Fibroblast of skin of abdomen (primary cell): ENCODE results near the gene VCAN.

Source experiments
- DNase-seq: peaks from one replicate; pipeline ENCODE4 v3.0.0-alpha.2; 2013

The VCAN gene

GRCh38 chr5:83498585-83498984, 27.0 kb downstream of the VCAN start:
- DNase-seq, result no peak

GRCh38 chr5:83503662-83504061, 32.1 kb downstream of the VCAN start:
- DNase-seq, result peak; percentile 38

GRCh38 chr5:83507431-83507830, 35.9 kb downstream of the VCAN start:
- no peak for DNase-seq

GRCh38 chr5:83509540-83509939, 38.0 kb downstream of the VCAN start:
- DNase-seq, result peak; percentile 49

GRCh38 chr5:83510260-83510659, 38.7 kb downstream of the VCAN start:
- peak; percentile 28 for DNase-seq

GRCh38 chr5:83512061-83512745, 40.7 kb downstream of the VCAN start:
- peak; percentile 62 for DNase-seq

GRCh38 chr5:83513081-83513480, 41.5 kb downstream of the VCAN start:
- no peak for DNase-seq

DNA sequence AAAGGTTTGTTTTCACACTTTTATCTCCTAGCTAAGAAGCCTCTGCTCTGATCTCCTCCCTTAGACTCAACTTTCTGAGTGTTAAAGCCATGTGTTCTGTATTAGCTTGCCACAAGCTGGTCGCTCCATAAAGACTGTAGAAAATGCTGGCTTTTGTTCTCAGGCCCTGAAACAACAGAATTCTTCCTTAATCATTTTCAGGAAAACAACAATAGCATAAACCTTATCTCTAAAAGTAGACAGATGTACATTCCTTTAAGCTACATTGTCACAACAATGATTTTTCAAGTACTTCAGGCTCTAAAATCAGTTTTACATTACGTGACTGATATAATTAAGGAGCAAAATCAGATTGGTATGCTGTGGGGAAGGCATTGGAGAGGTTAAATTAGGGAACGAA, 41.9 kb downstream of the VCAN start:
- DNase-seq, result peak; percentile 35

GRCh38 chr5:83516377-83516776, 44.8 kb downstream of the VCAN start:
- DNase-seq, result peak; percentile 78

DNA sequence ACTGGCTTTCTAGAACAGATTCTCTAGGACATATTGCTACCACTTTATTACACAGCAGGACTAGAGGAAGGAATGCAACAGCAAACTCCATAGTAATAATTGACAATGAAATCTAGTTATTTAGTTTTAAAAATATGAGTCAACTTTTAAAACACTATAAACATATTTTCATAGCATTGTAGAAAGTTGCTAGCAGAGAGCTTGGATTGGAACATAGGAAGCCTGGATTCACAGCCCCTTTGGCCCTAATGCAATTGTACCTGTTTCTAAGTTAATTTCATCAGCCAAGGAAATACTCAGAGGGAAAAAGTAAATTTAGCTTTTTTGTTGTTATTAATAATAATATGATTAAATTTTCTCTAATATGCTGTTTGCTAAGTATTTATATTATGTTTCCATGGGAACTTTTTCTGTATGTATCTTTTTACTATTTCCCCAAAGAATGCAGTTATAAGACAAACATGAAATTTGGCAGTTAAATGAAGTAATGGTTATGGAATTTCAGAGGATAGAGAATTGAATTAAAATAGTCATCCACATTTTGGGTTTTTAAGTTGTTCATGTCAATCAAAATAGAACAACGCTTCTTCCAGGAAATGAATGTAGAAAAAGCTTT, 45.6 kb downstream of the VCAN start:
- DNase-seq, result peak; percentile 50

DNA sequence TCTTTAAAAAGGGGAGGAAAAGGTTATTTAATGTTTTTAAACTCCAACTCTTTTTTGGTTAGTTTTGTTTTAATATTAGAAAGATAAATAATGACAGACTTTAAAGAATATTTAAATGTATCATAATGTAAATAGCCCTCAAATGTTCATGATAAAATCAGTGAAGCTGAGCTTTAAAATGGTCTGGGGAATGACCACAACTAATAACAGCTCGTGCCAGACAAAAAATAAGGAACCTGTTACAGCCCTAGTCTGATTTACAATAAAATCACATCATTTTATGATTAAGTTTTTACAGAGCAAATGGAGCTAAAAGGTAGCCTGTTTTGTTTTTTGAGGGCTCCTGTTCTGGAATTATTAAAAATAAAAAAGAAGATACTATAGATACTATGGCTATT, 46.1 kb downstream of the VCAN start:
- DNase-seq, result no peak

DNA sequence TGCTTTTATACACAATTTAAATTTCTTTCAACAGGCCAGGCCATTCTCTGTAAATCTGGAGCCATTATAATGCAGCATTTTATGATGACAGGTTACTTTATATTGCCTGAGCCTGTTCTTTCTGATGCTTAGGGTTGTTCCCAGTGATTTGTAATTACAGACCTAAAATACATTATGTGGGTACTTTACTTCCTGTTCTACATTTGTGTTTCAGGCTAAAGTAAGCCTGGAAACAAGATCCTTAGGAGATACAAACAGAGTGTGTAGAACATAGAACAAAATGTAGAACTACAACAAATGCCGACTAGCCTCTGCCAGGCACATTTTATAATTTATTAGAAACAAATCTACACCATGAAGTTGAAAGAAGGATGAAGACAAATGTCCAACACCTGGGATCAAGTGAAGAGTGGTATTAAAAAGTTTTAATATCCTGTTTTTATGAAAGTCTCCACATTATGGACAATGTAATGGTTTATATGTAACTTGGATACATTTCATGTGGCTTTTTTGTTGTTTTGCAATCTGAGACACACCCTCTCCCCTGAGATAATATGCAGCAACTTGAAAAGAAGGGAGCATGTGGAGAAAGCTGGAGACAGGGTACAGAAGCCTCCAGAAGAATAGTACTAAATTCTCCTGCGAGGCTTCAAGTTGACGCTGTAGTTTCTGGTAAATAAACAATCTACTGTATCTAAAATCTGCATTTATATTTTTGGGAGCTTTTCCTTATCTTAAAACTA, 46.9 kb downstream of the VCAN start:
- DNase-seq, result no peak

DNA sequence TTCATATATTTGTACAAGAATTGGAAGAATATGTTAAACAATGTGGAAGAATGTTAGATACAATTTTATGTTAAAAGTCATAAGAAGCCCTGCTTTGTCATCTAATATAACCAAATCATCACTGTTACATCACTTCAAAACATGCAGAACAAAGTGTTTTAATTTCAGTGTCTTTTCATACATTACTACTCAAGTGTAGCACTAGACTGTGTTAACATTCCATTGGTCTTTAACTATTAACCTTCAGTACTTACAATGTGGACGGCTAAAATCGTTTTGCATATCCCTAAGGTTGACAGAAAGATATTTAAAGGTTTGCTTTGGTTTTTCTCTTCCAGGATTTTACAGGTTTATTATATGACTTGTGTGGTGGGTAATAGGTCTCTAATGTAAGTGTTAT, 50.9 kb downstream of the VCAN start:
- DNase-seq, result no peak

DNA sequence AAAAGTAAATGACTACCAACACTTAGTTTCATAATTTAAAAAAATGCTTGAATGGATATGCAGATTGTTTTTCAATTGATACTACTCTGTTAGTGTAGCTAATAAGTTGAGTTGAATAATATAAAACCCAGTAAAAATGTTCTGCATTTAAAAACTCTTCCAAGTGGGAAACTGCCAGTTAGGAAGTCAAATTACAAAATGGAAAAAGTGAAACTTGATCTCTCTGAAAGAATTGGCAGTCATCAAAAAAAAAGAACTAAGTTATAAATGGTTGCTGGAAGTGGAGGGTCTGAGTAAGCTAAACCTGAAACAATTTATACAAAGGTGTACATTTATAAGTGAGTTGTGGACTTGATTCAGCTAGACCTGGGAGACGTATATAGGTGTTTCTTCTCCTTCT, 52.4 kb downstream of the VCAN start:
- no peak for DNase-seq

- DNase-seq, result no peak
Observed at GRCh38 chr5:83524345-83524744, 52.8 kb downstream of the VCAN start.

DNA sequence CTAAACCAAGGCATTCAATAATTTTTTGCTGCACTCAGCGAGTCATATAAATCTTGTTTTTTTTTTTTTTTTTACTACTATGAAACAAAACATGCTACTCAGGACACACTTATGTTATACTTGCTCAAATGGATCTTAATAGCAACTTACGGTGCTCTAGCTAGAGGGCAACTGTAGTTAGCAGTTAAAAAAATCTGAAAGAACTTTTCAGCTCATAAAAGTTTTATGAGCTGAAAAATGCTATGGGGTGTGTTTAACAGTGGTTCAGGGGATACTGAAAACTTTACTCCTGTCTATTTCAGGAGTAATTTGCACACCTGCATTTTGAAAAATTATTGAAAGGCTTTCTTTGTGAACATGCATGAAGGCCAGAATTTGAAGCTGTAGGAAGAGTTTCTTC, 53.4 kb downstream of the VCAN start:
- DNase-seq, result no peak

DNA sequence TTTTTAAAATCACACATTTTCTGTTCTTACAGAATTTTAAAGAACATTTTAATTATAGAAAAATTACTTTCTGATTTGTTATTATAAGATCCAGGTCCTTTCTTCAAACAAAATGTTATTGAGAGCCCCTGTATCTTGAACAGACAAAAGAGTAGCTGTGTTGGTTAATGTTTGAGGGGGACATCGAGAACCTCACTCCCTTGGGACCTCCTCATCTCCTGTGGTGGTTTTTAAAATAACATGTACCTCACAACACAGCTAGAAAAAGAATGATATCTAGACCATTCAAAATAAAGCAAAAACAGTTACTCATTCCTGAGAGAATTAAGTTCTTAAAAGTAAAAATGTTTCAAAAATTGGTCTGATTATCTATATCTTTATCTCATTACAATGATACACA, 54.7 kb downstream of the VCAN start:
- no peak for DNase-seq

- no peak for DNase-seq
Observed at GRCh38 chr5:83527221-83527620, 55.7 kb downstream of the VCAN start.

GRCh38 chr5:83527722-83528438, 56.3 kb downstream of the VCAN start:
- DNase-seq, result no peak

- no peak for DNase-seq
Observed at GRCh38 chr5:83528439-83528769, 56.9 kb downstream of the VCAN start.

GRCh38 chr5:83530193-83530592, 58.6 kb downstream of the VCAN start:
- peak; percentile 60 for DNase-seq

GRCh38 chr5:83531661-83532060, 60.1 kb downstream of the VCAN start:
- DNase-seq, result no peak

- no peak for DNase-seq
Observed at GRCh38 chr5:83538786-83539462, 67.4 kb downstream of the VCAN start.
